KMS-11 (cell line): ENCODE measurements around the gene SHC3.

Experiments used
- H2AFZ ChIP-seq: fragments of 200-600 bp; sonication (generic); 2 replicates; pipeline ENCODE4 v1.6.1; 2016; ENCODE audit warnings: antibody characterized with exemption, mixed run types, low read depth
- H3K27ac ChIP-seq: fragments of 200-600 bp; sonication (generic); 2 replicates; pipeline ENCODE4 v1.6.1; 2016; ENCODE audit warnings: mild to moderate bottlenecking, mixed run types
- H3K27me3 ChIP-seq: fragments of 200-600 bp; sonication (generic); 2 replicates; pipeline ENCODE4 v1.6.1; 2017; ENCODE audit warnings: mild to moderate bottlenecking, low read depth, mixed run types, moderate library complexity; ENCODE audit not compliant: insufficient read depth
- H3K36me3 ChIP-seq: fragments of 200-600 bp; sonication (generic); 2 replicates; pipeline ENCODE4 v1.6.1; 2017; ENCODE audit warnings: mild to moderate bottlenecking, mixed run types; ENCODE audit not compliant: insufficient read depth
- H3K4me1 ChIP-seq: fragments of 200-600 bp; sonication (generic); 2 replicates; pipeline ENCODE4 v1.6.1; 2016; ENCODE audit warnings: mild to moderate bottlenecking, low read depth, mixed run types; ENCODE audit not compliant: poor library complexity, severe bottlenecking
- H3K4me2 ChIP-seq: fragments of 200-600 bp; sonication (generic); 2 replicates; pipeline ENCODE4 v1.7.0; 2016; ENCODE audit warnings: mild to moderate bottlenecking, mixed run types
- H3K4me3 ChIP-seq: fragments of 200-600 bp; sonication (generic); IDR thresholded peaks from 2 replicates; pipeline ENCODE4 v1.6.1; 2017; ENCODE audit warnings: low read depth, low read length, mixed read lengths; ENCODE audit not compliant: insufficient read depth
- H3K79me2 ChIP-seq: fragments of 200-600 bp; sonication (generic); 2 replicates; pipeline ENCODE4 v1.6.1; 2016; ENCODE audit warnings: low read depth, mixed run types; ENCODE audit not compliant: insufficient read depth
- H3K9ac ChIP-seq: fragments of 200-600 bp; sonication (generic); 2 replicates; pipeline ENCODE4 v1.6.1; 2016; ENCODE audit warnings: mild to moderate bottlenecking, mixed run types
- H4K20me1 ChIP-seq: fragments of 200-600 bp; sonication (generic); 2 replicates; pipeline ENCODE4 v1.6.1; 2016; ENCODE audit warnings: mild to moderate bottlenecking, mixed run types; ENCODE audit not compliant: insufficient read depth
- TF ChIP-seq, protein P1 (sequence below): fragments of 200-600 bp; sonication (generic); conservative IDR thresholded peaks from 2 replicates; pipeline ENCODE4 v1.6.1; 2017; ENCODE audit warnings: low read depth, mild to moderate bottlenecking, antibody characterized with exemption, low read length, moderate library complexity, mixed read lengths

The SHC3 gene

DNA sequence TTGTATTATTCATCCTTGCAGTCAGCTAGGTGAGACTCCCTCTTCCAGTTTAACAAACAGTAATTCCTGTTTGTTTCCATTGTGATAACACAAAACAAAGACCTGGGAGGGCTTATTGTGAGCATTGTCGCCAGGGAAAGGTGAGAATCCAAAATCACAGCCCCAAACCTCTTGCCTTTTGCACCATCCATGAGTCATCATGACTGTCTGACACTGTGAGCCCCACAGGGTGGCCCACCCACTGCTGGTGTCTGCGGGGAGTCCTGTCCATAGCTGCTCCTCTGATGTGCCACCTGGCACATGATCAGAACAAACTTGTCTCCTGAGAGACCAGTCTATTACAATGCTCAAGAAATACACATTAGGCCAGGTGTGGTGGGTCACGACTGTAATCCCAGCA is 221.1 kb downstream of the SHC3 start:
- Histone ChIP-seq H4K20me1 (no peaks in the 10 kb centered on the region), H3K4me3 (no peak overlapping the region), H3K4me1 (no peaks in the 10 kb centered on the region), H2AFZ (no peak overlapping the region), H3K79me2 (no peaks in the 10 kb centered on the region), H3K36me3 (no peaks in the 10 kb centered on the region), H3K27me3 (no peaks in the 10 kb centered on the region), H3K4me2 (no peak overlapping the region), H3K9ac (no peak overlapping the region), H3K27ac (no peak overlapping the region)
- TF ChIP-seq, protein P1, sequence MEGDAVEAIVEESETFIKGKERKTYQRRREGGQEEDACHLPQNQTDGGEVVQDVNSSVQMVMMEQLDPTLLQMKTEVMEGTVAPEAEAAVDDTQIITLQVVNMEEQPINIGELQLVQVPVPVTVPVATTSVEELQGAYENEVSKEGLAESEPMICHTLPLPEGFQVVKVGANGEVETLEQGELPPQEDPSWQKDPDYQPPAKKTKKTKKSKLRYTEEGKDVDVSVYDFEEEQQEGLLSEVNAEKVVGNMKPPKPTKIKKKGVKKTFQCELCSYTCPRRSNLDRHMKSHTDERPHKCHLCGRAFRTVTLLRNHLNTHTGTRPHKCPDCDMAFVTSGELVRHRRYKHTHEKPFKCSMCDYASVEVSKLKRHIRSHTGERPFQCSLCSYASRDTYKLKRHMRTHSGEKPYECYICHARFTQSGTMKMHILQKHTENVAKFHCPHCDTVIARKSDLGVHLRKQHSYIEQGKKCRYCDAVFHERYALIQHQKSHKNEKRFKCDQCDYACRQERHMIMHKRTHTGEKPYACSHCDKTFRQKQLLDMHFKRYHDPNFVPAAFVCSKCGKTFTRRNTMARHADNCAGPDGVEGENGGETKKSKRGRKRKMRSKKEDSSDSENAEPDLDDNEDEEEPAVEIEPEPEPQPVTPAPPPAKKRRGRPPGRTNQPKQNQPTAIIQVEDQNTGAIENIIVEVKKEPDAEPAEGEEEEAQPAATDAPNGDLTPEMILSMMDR = no peak
